ENCODE results near the gene CDC14B.
"Not testable (repeated sequence)": the region's sequence is repeated elsewhere in the genome, so short reads cannot be mapped to it uniquely, and the experiment has no call there.

Gene CDC14B

GRCh38 chr9:96505316-96505991 lies 114.2 kb downstream of the CDC14B start:
- Histone ChIP-seq H3K27me3 (ENCODE audit: insufficient read depth, low read length) (no peaks in the 10 kb centered on the region), H3K79me2 (ENCODE audit: control insufficient read depth, insufficient read depth, low read length, poor library complexity) (no peaks in the 10 kb centered on the region), H3K9ac (ENCODE audit: low read length) (no peak overlapping the region), H2BK12ac (ENCODE audit: low read length) (no peak overlapping the region), H3K23ac (ENCODE audit: low read length) (no peak overlapping the region), H3K36me3 (ENCODE audit: control insufficient read depth in 1 of 2, insufficient read depth in 2 of 2, low read length in 2 of 2) (peaks cover 6 to 11% of the 10 kb centered on the region in 2 experiments), H3K4me2 (ENCODE audit: low read length) (no peak overlapping the region), H3K27ac (ENCODE audit: low read depth, low read length) (no peak overlapping the region), H4K12ac (ENCODE audit: low read depth, low read length) (no peak overlapping the region), H3K18ac (ENCODE audit: low read length) (no peak overlapping the region), H3K14ac (ENCODE audit: low read length) (no peak overlapping the region), H3K4me3 (ENCODE audit: low read depth, low read length) (no peak overlapping the region), H3K4me1 (ENCODE audit: control insufficient read depth in 1 of 2, insufficient read depth in 2 of 2, low read length in 2 of 2) (peaks cover 0 to 4% of the 10 kb centered on the region in 2 experiments), H2BK5ac (ENCODE audit: low read depth, low read length, poor library complexity) (no peak overlapping the region), H2AK5ac (ENCODE audit: low read length) (no peak overlapping the region), H3K4ac (ENCODE audit: low read depth, low read length) (no peak overlapping the region), H4K8ac (ENCODE audit: low read depth, low read length) (no peak overlapping the region), H2BK120ac (ENCODE audit: insufficient read depth, low read length, poor library complexity) (no peak overlapping the region), H3K9me3 (ENCODE audit: insufficient read depth, low read depth, low read length) (no peaks in the 10 kb centered on the region), H4K91ac (ENCODE audit: low read depth, low read length) (no peak overlapping the region), H3K79me1 (ENCODE audit: low read length) (no peaks in the 10 kb centered on the region), H2AFZ (ENCODE audit: insufficient read depth, low read length, poor library complexity) (no peak overlapping the region)
- no CpG with 5 or more reads among the region's 13 CpGs for WGBS (ENCODE audit: extremely low coverage, insufficient coverage, insufficient read length)
- no peak for DNase-seq

- Histone ChIP-seq H2AFZ (ENCODE audit: insufficient read depth, low read length, poor library complexity) (no peak overlapping the region), H3K36me3 (ENCODE audit: control insufficient read depth in 1 of 2, insufficient read depth in 2 of 2, low read length in 2 of 2) (peaks cover 6 to 15% of the 10 kb centered on the region in 2 experiments), H4K8ac (ENCODE audit: low read depth, low read length) (no peak overlapping the region), H3K4me1 (ENCODE audit: control insufficient read depth in 1 of 2, insufficient read depth in 2 of 2, low read length in 2 of 2) (peaks cover under 1 to 4% of the 10 kb centered on the region in 2 experiments), H3K27ac (ENCODE audit: low read depth, low read length) (no peak overlapping the region), H2AK5ac (ENCODE audit: low read length) (no peak overlapping the region), H3K4me3 (ENCODE audit: low read depth, low read length) (no peak overlapping the region), H2BK12ac (ENCODE audit: low read length) (no peak overlapping the region), H3K9ac (ENCODE audit: low read length) (no peak overlapping the region), H2BK120ac (ENCODE audit: insufficient read depth, low read length, poor library complexity) (no peak overlapping the region), H3K23ac (ENCODE audit: low read length) (no peak overlapping the region), H3K79me2 (ENCODE audit: control insufficient read depth, insufficient read depth, low read length, poor library complexity) (no peaks in the 10 kb centered on the region), H3K14ac (ENCODE audit: low read length) (no peak overlapping the region), H3K4me2 (ENCODE audit: low read length) (no peak overlapping the region), H3K18ac (ENCODE audit: low read length) (no peak overlapping the region), H3K79me1 (ENCODE audit: low read length) (no peaks in the 10 kb centered on the region), H4K12ac (ENCODE audit: low read depth, low read length) (no peak overlapping the region), H4K91ac (ENCODE audit: low read depth, low read length) (no peak overlapping the region), H3K27me3 (ENCODE audit: insufficient read depth, low read length) (no peaks in the 10 kb centered on the region), H3K4ac (ENCODE audit: low read depth, low read length) (no peak overlapping the region), H2BK5ac (ENCODE audit: low read depth, low read length, poor library complexity) (no peak overlapping the region), H3K9me3 (ENCODE audit: insufficient read depth, low read depth, low read length) (no peaks in the 10 kb centered on the region)
- no CpG with 5 or more reads among the region's 11 CpGs for WGBS (ENCODE audit: extremely low coverage, insufficient coverage, insufficient read length)
- no peak for DNase-seq
Observed at GRCh38 chr9:96503918-96504317, 115.7 kb downstream of the CDC14B start.

- not testable (repeated sequence) for H4K12ac ChIP-seq (ENCODE audit: low read depth, low read length); H2AFZ ChIP-seq (ENCODE audit: insufficient read depth, low read length, poor library complexity); H3K18ac ChIP-seq (ENCODE audit: low read length); H3K23ac ChIP-seq (ENCODE audit: low read length); H3K4ac ChIP-seq (ENCODE audit: low read depth, low read length); DNase-seq; H4K91ac ChIP-seq (ENCODE audit: low read depth, low read length); H3K27me3 ChIP-seq (ENCODE audit: insufficient read depth, low read length); H3K9me3 ChIP-seq (ENCODE audit: insufficient read depth, low read depth, low read length); H4K8ac ChIP-seq (ENCODE audit: low read depth, low read length); H2BK120ac ChIP-seq (ENCODE audit: insufficient read depth, low read length, poor library complexity); H3K4me1 ChIP-seq (ENCODE audit: control insufficient read depth in 1 of 2, insufficient read depth in 2 of 2, low read length in 2 of 2); H2BK5ac ChIP-seq (ENCODE audit: low read depth, low read length, poor library complexity); H3K4me2 ChIP-seq (ENCODE audit: low read length); H2BK12ac ChIP-seq (ENCODE audit: low read length); H2AK5ac ChIP-seq (ENCODE audit: low read length); H3K9ac ChIP-seq (ENCODE audit: low read length); H3K79me1 ChIP-seq (ENCODE audit: low read length); H3K79me2 ChIP-seq (ENCODE audit: control insufficient read depth, insufficient read depth, low read length, poor library complexity); H3K4me3 ChIP-seq (ENCODE audit: low read depth, low read length); H3K14ac ChIP-seq (ENCODE audit: low read length); H3K27ac ChIP-seq (ENCODE audit: low read depth, low read length)
- peaks cover 3 to 12% of the 10 kb centered on the region in 2 experiments for H3K36me3 ChIP-seq (ENCODE audit: control insufficient read depth in 1 of 2, insufficient read depth in 2 of 2, low read length in 2 of 2)
Observed at GRCh38 chr9:96503374-96503748, 116.3 kb downstream of the CDC14B start.

DNA sequence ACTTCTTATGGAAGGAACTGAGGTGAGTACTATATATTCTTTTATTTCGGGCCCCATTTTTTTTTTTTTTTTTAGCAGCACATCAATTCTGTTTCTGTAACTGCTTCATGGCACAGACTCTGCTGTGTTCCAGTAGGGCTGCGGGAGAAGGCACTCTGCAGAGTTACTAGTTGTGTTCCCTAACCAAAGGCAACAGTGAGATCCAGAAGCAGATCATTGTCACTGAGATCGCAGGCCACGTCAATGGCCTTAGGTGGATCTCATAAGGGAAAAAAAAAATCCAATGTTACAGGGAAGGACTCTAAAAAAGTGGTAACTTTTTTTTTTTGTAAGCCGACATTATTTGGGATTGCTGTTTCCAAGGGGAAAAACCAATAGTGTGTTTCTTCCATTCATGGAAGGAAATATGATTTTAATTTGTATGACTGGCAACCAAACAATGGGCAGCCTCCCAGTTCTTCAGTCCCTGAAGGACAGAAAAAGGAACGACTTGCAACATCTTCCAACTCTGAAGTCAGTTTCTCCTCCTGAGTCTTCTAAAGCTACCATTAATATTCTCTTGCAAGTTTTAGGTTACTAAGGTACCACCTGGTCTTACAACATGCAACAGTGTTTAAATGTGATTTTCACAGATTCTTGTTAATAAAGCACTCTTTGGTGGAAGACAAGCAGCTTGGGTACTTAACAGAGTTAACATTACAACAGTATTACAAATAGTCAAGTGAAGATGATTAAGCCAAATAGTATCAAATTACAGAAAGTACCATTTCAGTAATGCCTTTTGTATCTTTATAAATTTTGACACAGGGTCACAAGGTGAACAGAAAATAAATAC lies 116.9 kb downstream of the CDC14B start:
- WGBS (ENCODE audit: extremely low coverage, insufficient coverage, insufficient read length): no CpG with 5 or more reads among the region's 6 CpGs
- Histone ChIP-seq H3K18ac (ENCODE audit: low read length) (no peak overlapping the region), H3K79me1 (ENCODE audit: low read length) (no peaks in the 10 kb centered on the region), H3K4me3 (ENCODE audit: low read depth, low read length) (no peak overlapping the region), H3K27me3 (ENCODE audit: insufficient read depth, low read length) (no peaks in the 10 kb centered on the region), H2BK5ac (ENCODE audit: low read depth, low read length, poor library complexity) (no peak overlapping the region), H3K9me3 (ENCODE audit: insufficient read depth, low read depth, low read length) (no peaks in the 10 kb centered on the region), H2AFZ (ENCODE audit: insufficient read depth, low read length, poor library complexity) (no peak overlapping the region), H3K9ac (ENCODE audit: low read length) (no peak overlapping the region), H3K4me2 (ENCODE audit: low read length) (no peak overlapping the region), H3K79me2 (ENCODE audit: control insufficient read depth, insufficient read depth, low read length, poor library complexity) (no peaks in the 10 kb centered on the region), H2BK12ac (ENCODE audit: low read length) (no peak overlapping the region), H4K91ac (ENCODE audit: low read depth, low read length) (no peak overlapping the region), H3K23ac (ENCODE audit: low read length) (no peak overlapping the region), H4K8ac (ENCODE audit: low read depth, low read length) (no peak overlapping the region), H2BK120ac (ENCODE audit: insufficient read depth, low read length, poor library complexity) (no peak overlapping the region), H3K14ac (ENCODE audit: low read length) (no peak overlapping the region), H3K4ac (ENCODE audit: low read depth, low read length) (no peak overlapping the region), H3K4me1 (ENCODE audit: control insufficient read depth in 1 of 2, insufficient read depth in 2 of 2, low read length in 2 of 2) (peaks cover 3 to 4% of the 10 kb centered on the region in 2 experiments), H3K36me3 (ENCODE audit: control insufficient read depth in 1 of 2, insufficient read depth in 2 of 2, low read length in 2 of 2) (peaks cover 3 to 12% of the 10 kb centered on the region in 2 experiments), H2AK5ac (ENCODE audit: low read length) (no peak overlapping the region), H3K27ac (ENCODE audit: low read depth, low read length) (no peak overlapping the region), H4K12ac (ENCODE audit: low read depth, low read length) (no peak overlapping the region)
- DNase-seq: no peak
